Osteocyte (in vitro differentiated cells): Measurements from ENCODE around the gene S100A10. TPM values are rescaled to one million over a fixed set of nuclear protein-coding genes. Genes with fewer than 3 reads are reported as not detected.
A peak's percentile ranks its signal among the peaks of the same experiment; 100 is the strongest.

Experiments used
- DNase-seq: peaks from one replicate; pipeline ENCODE4 v3.0.0; 2021; ENCODE audit warnings: mixed read lengths; ENCODE audit not compliant: unreplicated experiment; ENCODE audit errors: extremely low spot score
- H3K27ac Mint-ChIP-seq: one replicate; pipeline ENCODE4 v1.8.0; 2021; ENCODE audit warnings: mild to moderate bottlenecking, mixed read lengths; ENCODE audit not compliant: unreplicated experiment
- H3K27me3 Mint-ChIP-seq: one replicate; pipeline ENCODE4 v1.8.0; 2021; ENCODE audit warnings: mixed read lengths; ENCODE audit not compliant: unreplicated experiment
- H3K36me3 Mint-ChIP-seq: one replicate; pipeline ENCODE4 v1.8.0; 2021; ENCODE audit warnings: mixed read lengths; ENCODE audit not compliant: unreplicated experiment
- H3K4me1 Mint-ChIP-seq: one replicate; pipeline ENCODE4 v1.8.0; 2021; ENCODE audit warnings: mixed read lengths; ENCODE audit not compliant: unreplicated experiment
- H3K4me3 Mint-ChIP-seq: one replicate; pipeline ENCODE4 v1.8.0; 2021; ENCODE audit warnings: mild to moderate bottlenecking, moderate library complexity, mixed read lengths; ENCODE audit not compliant: unreplicated experiment
- H3K9me3 Mint-ChIP-seq: one replicate; pipeline ENCODE4 v1.8.0; 2021; ENCODE audit warnings: mixed read lengths; ENCODE audit not compliant: unreplicated experiment
- CTCF ChIP-seq: fragments of 200-600 bp; sonication (generic); IDR thresholded peaks from 2 replicates; pipeline ENCODE4 v1.5.0; 2021; ENCODE audit warnings: antibody characterized with exemption, mild to moderate bottlenecking, moderate library complexity
- total RNA-seq: library from RNA; stranded (reverse); gene quantifications from 2 replicates; pipeline ENCODE4 v1.2.1, GENCODE V29; 2021

The S100A10 gene
- total RNA-seq, 1 donor from 2014 or later = 234 TPM

- no peak for DNase-seq
- no peaks in the 10 kb centered on the region for H3K9me3 Mint-ChIP-seq
- H3K27me3 Mint-ChIP-seq = peaks cover 38% of the 10 kb centered on the region
- H3K27ac Mint-ChIP-seq = no peak overlapping the region
- H3K4me3 Mint-ChIP-seq = no peak overlapping the region
- H3K36me3 Mint-ChIP-seq = no peaks in the 10 kb centered on the region
- H3K4me1 Mint-ChIP-seq = no peaks in the 10 kb centered on the region
- no peak for TF ChIP-seq CTCF
Measured at GRCh38 chr1:152014943-152015342, 21.3 kb upstream of the S100A10 start.

- Mint-ChIP-seq H3K27me3 (peaks cover 50% of the 10 kb centered on the region), H3K27ac (no peak overlapping the region), H3K9me3 (no peaks in the 10 kb centered on the region), H3K36me3 (no peaks in the 10 kb centered on the region), H3K4me1 (no peaks in the 10 kb centered on the region), H3K4me3 (no peak overlapping the region)
- no peak for DNase-seq
- TF ChIP-seq CTCF = peak; percentile 70
Measured at GRCh38 chr1:152013664-152014237, 20.1 kb upstream of the S100A10 start.

- no peak for DNase-seq
- no peak overlapping the region for H3K4me3 Mint-ChIP-seq
- H3K9me3 Mint-ChIP-seq = no peaks in the 10 kb centered on the region
- H3K36me3 Mint-ChIP-seq = no peaks in the 10 kb centered on the region
- TF ChIP-seq CTCF = no peak
- H3K27ac Mint-ChIP-seq = no peak overlapping the region
- H3K4me1 Mint-ChIP-seq = no peaks in the 10 kb centered on the region
- H3K27me3 Mint-ChIP-seq = peaks cover 51% of the 10 kb centered on the region
Measured at GRCh38 chr1:152009691-152010090, 16.0 kb upstream of the S100A10 start.

- H3K4me1 Mint-ChIP-seq = no peaks in the 10 kb centered on the region
Measured at GRCh38 chr1:152007047-152007446, 13.4 kb upstream of the S100A10 start.

More at GRCh38 chr1:152007047-152007446, 13.4 kb upstream of the S100A10 start:
- H3K4me3 Mint-ChIP-seq = no peak overlapping the region
- no peak overlapping the region for H3K27ac Mint-ChIP-seq
- no peak for TF ChIP-seq CTCF
- H3K36me3 Mint-ChIP-seq = no peaks in the 10 kb centered on the region
- H3K27me3 Mint-ChIP-seq = peaks cover 60% of the 10 kb centered on the region
- H3K9me3 Mint-ChIP-seq = no peaks in the 10 kb centered on the region
- no peak for DNase-seq
